ENCODE measurements around the gene NAA30.

- TF ChIP-seq FOXP2 (optimal IDR thresholded peaks at IDR 0.05; ENCODE audit: control extremely low read depth, extremely low read length, insufficient read depth) (no peak), POLR2AphosphoS5 (IDR thresholded peaks at IDR 0.05; ENCODE audit: borderline replicate concordance, low read depth, low read length) (no peak)
These were observed 17.7 kb downstream of the NAA30 start for GRCh38 chr14:57408037-57408436.

All from SK-N-MC (cell line).